ENCODE data around the gene TAF5L. TPM values are rescaled to one million over a fixed set of nuclear protein-coding genes. Genes with fewer than 3 reads are reported as not detected.
"Not testable (repeated sequence)": the region's sequence is repeated elsewhere in the genome, so short reads cannot be mapped to it uniquely, and the experiment has no call there.

Gene TAF5L
- polyA plus RNA-seq, 2 donors: 4.8 to 9.4 TPM

DNA sequence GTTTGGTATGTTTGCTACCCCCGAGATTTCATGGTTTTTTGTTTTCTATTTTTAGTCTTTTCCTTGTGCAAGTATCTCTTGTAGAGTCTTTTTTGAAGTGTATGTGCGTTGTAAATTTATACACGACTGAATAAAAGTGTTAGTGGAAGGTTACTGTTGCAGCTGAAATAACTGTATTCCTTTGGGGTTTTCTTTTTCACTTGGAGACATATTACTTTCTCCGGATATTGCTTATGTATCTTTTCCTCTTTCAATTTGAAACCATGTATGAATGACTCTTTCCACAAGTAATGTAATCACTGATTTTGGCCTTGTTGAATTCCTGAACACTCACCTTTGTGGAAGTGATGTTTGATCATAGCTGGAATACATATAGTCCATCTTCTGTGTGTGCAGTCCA lies 1.1 kb upstream of the TAF5L start:
- H3K36me3 ChIP-seq (ENCODE audit: control insufficient read depth in 2 of 2, insufficient read depth in 2 of 2, low read length in 1 of 2): no peaks in the 10 kb centered on the region
- H3K4me1 ChIP-seq (ENCODE audit: control insufficient read depth in 2 of 2, insufficient read depth in 2 of 2, low read length in 1 of 2): peaks cover 0 to 3% of the 10 kb centered on the region in 2 donors
- H3K4me3 ChIP-seq (ENCODE audit: low read depth in 1 of 2, low read length in 2 of 2): peak overlapping the region in 1 of 2 donors; percentile 89
- H3K27me3 ChIP-seq (ENCODE audit: control insufficient read depth in 1 of 2, insufficient read depth in 2 of 2, low read length in 2 of 2): no peaks in the 10 kb centered on the region
- peaks cover 0 to 2% of the 10 kb centered on the region in 2 donors for H3K9me3 ChIP-seq (ENCODE audit: control insufficient read depth in 2 of 2, insufficient read depth in 1 of 2, low read depth in 1 of 2, low read length in 1 of 2)
- no peak overlapping the region for H3K27ac ChIP-seq (ENCODE audit: low read depth in 2 of 2, low read length in 1 of 2)
- 2 to 4% methylated on average over 4 of the region's 4 CpGs for WGBS, 2 donors

DNA sequence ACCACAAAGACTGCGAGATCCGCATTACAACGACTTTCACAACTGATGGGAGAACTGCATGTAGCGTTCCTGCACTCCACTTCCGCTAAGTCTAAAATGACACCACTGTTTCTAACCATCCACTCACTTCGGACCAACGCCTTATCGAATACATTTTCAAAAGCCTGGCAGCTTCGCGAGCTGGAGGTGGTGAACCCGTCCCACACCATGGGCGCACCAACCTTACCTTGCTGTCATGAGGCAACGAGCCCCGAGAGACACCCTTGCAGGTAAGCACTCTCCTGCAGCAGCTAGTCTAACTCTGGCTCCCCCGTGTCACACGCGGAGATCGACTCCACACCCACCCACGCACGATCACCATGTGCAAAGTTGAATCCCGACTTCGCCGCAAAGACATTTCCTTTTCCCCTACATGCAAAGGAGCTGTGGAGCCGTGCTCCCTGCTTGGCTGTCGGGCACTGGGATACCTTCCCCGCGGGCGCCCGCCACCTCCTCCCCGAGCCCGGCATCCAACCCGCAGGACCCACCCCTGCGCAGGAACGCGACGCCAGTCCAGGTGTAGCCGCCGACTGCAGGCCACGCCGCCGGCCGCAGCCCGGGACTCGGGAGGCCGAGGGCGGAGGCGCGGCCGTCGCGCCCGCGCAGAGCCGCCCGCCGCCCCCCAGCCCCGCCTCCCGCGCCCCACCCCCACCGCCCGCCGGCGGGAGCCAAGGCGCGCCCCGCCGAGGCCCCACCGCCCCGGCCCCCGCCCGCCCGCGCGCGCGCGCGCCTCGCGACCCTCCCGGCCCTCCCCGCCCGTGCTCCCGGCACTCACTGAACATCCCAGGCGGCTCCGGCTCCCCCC lies 629 bp downstream of the TAF5L start:
- Histone ChIP-seq H3K27me3 (ENCODE audit: control insufficient read depth in 1 of 2, insufficient read depth in 2 of 2, low read length in 2 of 2) (no peaks in the 10 kb centered on the region), H3K4me3 (ENCODE audit: low read depth in 1 of 2, low read length in 2 of 2) (peak overlapping the region; percentile 89 to 98), H3K27ac (ENCODE audit: low read depth in 2 of 2, low read length in 1 of 2) (peak overlapping the region; percentile 93 to 94), H3K4me1 (ENCODE audit: control insufficient read depth in 2 of 2, insufficient read depth in 2 of 2, low read length in 1 of 2) (peaks cover 0 to 3% of the 10 kb centered on the region in 2 donors), H3K36me3 (ENCODE audit: control insufficient read depth in 2 of 2, insufficient read depth in 2 of 2, low read length in 1 of 2) (no peaks in the 10 kb centered on the region), H3K9me3 (ENCODE audit: control insufficient read depth in 2 of 2, insufficient read depth in 1 of 2, low read depth in 1 of 2, low read length in 1 of 2) (peaks cover 0 to 2% of the 10 kb centered on the region in 2 donors)
- WGBS, 2 donors: 1% methylated on average over 43 to 76 of the region's 86 CpGs

DNA sequence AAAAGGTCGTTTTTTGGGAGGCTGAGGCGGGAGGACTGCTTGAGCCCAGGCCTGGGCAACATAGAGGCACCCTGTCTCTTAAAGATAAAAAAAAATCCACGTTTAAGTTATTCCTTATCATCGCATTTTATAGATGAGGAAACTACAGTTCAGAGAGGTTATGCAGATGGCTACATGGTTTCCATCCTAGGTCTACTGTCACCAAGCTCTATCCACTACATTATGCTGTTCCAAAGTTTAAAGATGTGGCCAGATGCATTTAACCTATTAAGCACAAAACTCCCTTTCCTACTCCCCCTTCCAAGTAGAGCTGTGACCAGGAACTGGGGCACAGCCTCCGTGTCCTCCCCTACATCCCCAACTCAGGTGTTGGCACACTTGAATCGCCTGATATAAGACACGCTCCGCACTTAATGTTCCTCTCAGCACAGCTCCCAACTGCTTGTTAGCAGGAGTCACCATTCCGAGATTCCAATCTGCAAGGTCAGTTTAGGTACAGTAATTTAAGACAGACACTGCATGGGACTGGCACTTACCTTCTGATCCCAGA lies 1.3 kb downstream of the TAF5L start:
- no peaks in the 10 kb centered on the region for H3K27me3 ChIP-seq (ENCODE audit: control insufficient read depth in 1 of 2, insufficient read depth in 2 of 2, low read length in 2 of 2)
- H3K4me3 ChIP-seq (ENCODE audit: low read depth in 1 of 2, low read length in 2 of 2): peak overlapping the region; percentile 80 to 89
- no peaks in the 10 kb centered on the region for H3K36me3 ChIP-seq (ENCODE audit: control insufficient read depth in 2 of 2, insufficient read depth in 2 of 2, low read length in 1 of 2)
- WGBS, 2 donors: 36 to 39% methylated on average over 9 of the region's 9 CpGs
- peaks cover 0 to 2% of the 10 kb centered on the region in 2 donors for H3K9me3 ChIP-seq (ENCODE audit: control insufficient read depth in 2 of 2, insufficient read depth in 1 of 2, low read depth in 1 of 2, low read length in 1 of 2)
- H3K4me1 ChIP-seq (ENCODE audit: control insufficient read depth in 2 of 2, insufficient read depth in 2 of 2, low read length in 1 of 2): peaks cover 0 to 3% of the 10 kb centered on the region in 2 donors
- peak overlapping the region in 1 of 2 donors; percentile 59 for H3K27ac ChIP-seq (ENCODE audit: low read depth in 2 of 2, low read length in 1 of 2)

DNA sequence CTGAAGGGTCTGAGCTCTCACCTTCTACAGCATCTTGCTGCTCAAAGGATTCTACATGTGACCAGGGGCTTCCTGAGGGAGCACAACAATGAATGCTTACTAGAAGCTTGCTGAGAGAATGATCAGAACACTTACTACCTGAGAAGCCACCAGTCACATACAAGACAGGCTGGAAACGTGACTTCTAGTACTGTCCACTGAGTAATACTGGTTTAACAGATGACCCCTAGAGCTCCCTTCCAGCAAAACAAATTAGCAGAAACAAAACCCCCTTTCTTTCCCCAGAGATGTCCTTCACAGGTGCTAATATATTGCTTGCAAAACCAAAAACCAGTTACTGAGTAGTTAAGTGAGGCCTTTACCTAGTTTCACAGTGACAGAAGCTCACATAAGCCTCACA lies 2.1 kb downstream of the TAF5L start:
- peaks cover 0 to 3% of the 10 kb centered on the region in 2 donors for H3K4me1 ChIP-seq (ENCODE audit: control insufficient read depth in 2 of 2, insufficient read depth in 2 of 2, low read length in 1 of 2)
- no peak overlapping the region for H3K27ac ChIP-seq (ENCODE audit: low read depth in 2 of 2, low read length in 1 of 2)
- WGBS, 2 donors: 79 to 87% methylated on average over 1 of the region's 1 CpG

DNA sequence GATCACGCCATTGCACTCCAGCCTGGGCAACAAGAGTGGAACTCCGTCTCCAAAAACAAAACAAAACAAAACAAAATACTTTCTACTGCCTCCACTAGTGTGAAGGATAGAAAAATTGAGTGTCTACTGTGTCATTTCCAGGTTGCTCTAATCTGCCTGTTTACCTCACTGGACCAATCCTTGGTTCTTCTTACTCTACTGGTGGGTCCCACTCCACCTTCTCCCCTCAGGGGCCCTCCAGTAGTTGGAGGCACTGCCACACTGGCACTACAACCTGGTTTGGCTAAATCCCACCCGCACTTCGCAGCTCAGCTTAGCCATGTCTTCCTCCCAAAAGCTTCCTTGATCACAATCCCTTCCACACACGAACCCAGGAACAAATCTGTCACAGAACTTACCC lies 2.7 kb downstream of the TAF5L start:
- Histone ChIP-seq H3K4me1 (ENCODE audit: control insufficient read depth in 2 of 2, insufficient read depth in 2 of 2, low read length in 1 of 2) (peaks cover 0 to 3% of the 10 kb centered on the region in 2 donors), H3K36me3 (ENCODE audit: control insufficient read depth in 2 of 2, insufficient read depth in 2 of 2, low read length in 1 of 2) (no peaks in the 10 kb centered on the region), H3K27me3 (ENCODE audit: control insufficient read depth in 1 of 2, insufficient read depth in 2 of 2, low read length in 2 of 2) (no peaks in the 10 kb centered on the region), H3K27ac (ENCODE audit: low read depth in 2 of 2, low read length in 1 of 2) (no peak overlapping the region), H3K9me3 (ENCODE audit: control insufficient read depth in 2 of 2, insufficient read depth in 1 of 2, low read depth in 1 of 2, low read length in 1 of 2) (peaks cover 0 to 2% of the 10 kb centered on the region in 2 donors), H3K4me3 (ENCODE audit: low read depth in 1 of 2, low read length in 2 of 2) (no peak overlapping the region)
- 86 to 92% methylated on average over 5 of the region's 5 CpGs for WGBS, 2 donors

More for the DNA sequence above, 2.1 kb downstream of the TAF5L start:
- Histone ChIP-seq H3K36me3 (ENCODE audit: control insufficient read depth in 2 of 2, insufficient read depth in 2 of 2, low read length in 1 of 2) (no peaks in the 10 kb centered on the region), H3K4me3 (ENCODE audit: low read depth in 1 of 2, low read length in 2 of 2) (no peak overlapping the region), H3K9me3 (ENCODE audit: control insufficient read depth in 2 of 2, insufficient read depth in 1 of 2, low read depth in 1 of 2, low read length in 1 of 2) (peaks cover 0 to 2% of the 10 kb centered on the region in 2 donors), H3K27me3 (ENCODE audit: control insufficient read depth in 1 of 2, insufficient read depth in 2 of 2, low read length in 2 of 2) (no peaks in the 10 kb centered on the region)

DNA sequence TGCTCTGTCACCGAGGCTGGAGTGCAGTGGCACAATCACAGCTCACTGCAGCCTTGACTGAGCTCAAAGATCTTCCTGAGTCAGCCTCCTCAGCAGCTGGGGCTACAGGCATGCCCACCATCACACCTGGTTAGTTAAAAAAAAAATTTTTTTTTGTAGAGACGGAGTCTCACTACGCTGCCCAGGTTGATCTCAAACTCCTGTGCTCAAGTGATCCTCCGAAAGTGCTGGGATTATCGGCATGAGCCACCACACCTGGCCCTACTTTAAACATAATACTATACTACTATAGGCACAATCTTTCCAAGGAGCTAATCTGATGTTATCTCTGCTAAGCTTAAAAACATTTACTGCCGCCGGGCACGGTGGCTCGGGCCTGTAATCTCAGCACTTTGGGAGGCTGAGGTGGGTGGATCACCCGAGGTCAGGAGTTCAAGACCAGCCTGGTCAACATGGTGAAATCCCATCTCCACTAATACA lies 3.2 kb downstream of the TAF5L start:
- WGBS, 2 donors: 81 to 93% methylated on average over 10 of the region's 10 CpGs
- H3K4me1 ChIP-seq (ENCODE audit: control insufficient read depth in 2 of 2, insufficient read depth in 2 of 2, low read length in 1 of 2); H3K4me3 ChIP-seq (ENCODE audit: low read depth in 1 of 2, low read length in 2 of 2); H3K27ac ChIP-seq (ENCODE audit: low read depth in 2 of 2, low read length in 1 of 2); H3K36me3 ChIP-seq (ENCODE audit: control insufficient read depth in 2 of 2, insufficient read depth in 2 of 2, low read length in 1 of 2); H3K27me3 ChIP-seq (ENCODE audit: control insufficient read depth in 1 of 2, insufficient read depth in 2 of 2, low read length in 2 of 2); H3K9me3 ChIP-seq (ENCODE audit: control insufficient read depth in 2 of 2, insufficient read depth in 1 of 2, low read depth in 1 of 2, low read length in 1 of 2): not testable (repeated sequence)

DNA sequence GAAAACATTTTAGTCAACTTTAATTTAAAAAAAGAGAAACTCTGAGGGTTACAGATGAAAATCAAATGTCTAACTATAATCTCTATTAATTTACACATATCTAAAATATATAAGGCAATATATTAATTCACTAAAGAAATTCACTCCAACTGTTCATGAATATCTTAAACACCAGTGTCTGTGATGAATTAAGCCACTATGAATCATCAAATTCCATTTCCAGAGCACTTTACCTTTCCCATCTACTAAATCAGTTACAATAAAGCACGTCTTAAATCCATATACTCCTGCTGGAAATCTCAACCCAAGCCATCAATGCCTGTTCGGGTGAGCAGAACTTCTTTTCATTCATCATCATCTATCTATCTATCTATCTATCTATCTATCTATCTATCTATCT lies 4.3 kb downstream of the TAF5L start:
- Histone ChIP-seq H3K36me3 (ENCODE audit: control insufficient read depth in 2 of 2, insufficient read depth in 2 of 2, low read length in 1 of 2) (no peaks in the 10 kb centered on the region), H3K27ac (ENCODE audit: low read depth in 2 of 2, low read length in 1 of 2) (no peak overlapping the region), H3K4me1 (ENCODE audit: control insufficient read depth in 2 of 2, insufficient read depth in 2 of 2, low read length in 1 of 2) (peaks cover 0 to 3% of the 10 kb centered on the region in 2 donors), H3K4me3 (ENCODE audit: low read depth in 1 of 2, low read length in 2 of 2) (no peak overlapping the region), H3K9me3 (ENCODE audit: control insufficient read depth in 2 of 2, insufficient read depth in 1 of 2, low read depth in 1 of 2, low read length in 1 of 2) (peaks cover 0 to 2% of the 10 kb centered on the region in 2 donors), H3K27me3 (ENCODE audit: control insufficient read depth in 1 of 2, insufficient read depth in 2 of 2, low read length in 2 of 2) (no peaks in the 10 kb centered on the region)
- WGBS, 2 donors: 83 to 91% methylated on average over 2 of the region's 2 CpGs

DNA sequence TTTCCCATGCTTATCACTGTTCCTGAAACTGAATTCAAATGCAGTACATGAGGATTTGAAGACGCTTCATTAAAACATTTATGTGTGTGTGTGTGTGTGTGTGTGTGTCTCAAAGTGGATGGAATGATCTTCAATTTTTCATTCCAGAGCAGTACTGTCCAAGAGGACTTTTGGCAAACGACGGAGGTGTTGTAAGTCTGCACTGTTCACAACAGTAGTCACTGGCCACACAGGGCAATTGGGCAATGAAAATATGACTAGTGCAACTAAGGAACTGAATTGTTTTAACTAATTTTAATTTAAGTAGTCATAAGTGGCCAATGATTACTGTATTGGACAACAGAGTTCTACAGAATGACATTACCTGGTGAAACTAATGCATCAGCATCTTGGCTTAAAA lies 5.0 kb downstream of the TAF5L start:
- no peaks in the 10 kb centered on the region for H3K27me3 ChIP-seq (ENCODE audit: control insufficient read depth in 1 of 2, insufficient read depth in 2 of 2, low read length in 2 of 2)
- H3K4me1 ChIP-seq (ENCODE audit: control insufficient read depth in 2 of 2, insufficient read depth in 2 of 2, low read length in 1 of 2): peaks cover 0 to 3% of the 10 kb centered on the region in 2 donors
- 79 to 82% methylated on average over 3 of the region's 3 CpGs for WGBS, 2 donors
- H3K27ac ChIP-seq (ENCODE audit: low read depth in 2 of 2, low read length in 1 of 2): no peak overlapping the region
- no peaks in the 10 kb centered on the region for H3K36me3 ChIP-seq (ENCODE audit: control insufficient read depth in 2 of 2, insufficient read depth in 2 of 2, low read length in 1 of 2)
- peaks cover 0 to under 1% of the 10 kb centered on the region in 2 donors for H3K9me3 ChIP-seq (ENCODE audit: control insufficient read depth in 2 of 2, insufficient read depth in 1 of 2, low read depth in 1 of 2, low read length in 1 of 2)
- H3K4me3 ChIP-seq (ENCODE audit: low read depth in 1 of 2, low read length in 2 of 2): no peak overlapping the region

DNA sequence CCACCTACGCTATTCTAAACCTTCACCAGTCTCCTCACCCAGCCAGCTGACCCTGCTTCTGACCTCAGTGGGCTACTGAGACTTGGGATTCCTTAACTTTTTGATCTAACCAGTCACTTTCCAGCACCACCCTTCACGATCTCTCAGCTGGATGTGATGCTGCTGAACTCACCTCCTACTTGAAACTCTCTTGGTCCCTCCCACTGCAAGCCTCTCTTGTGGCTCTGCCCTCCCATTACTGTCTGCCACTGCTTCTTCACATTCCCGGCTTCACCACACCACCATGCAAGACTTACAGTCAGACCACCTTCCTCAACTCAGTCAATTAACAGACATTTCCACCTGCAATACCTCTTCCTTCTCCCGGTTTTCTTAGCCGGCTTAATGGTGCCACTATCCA lies 6.3 kb downstream of the TAF5L start:
- WGBS, 2 donors: 91 to 94% methylated on average over 5 of the region's 5 CpGs
- H3K9me3 ChIP-seq (ENCODE audit: control insufficient read depth in 2 of 2, insufficient read depth in 1 of 2, low read depth in 1 of 2, low read length in 1 of 2): no peaks in the 10 kb centered on the region
- peaks cover 0 to under 1% of the 10 kb centered on the region in 2 donors for H3K4me1 ChIP-seq (ENCODE audit: control insufficient read depth in 2 of 2, insufficient read depth in 2 of 2, low read length in 1 of 2)
- no peaks in the 10 kb centered on the region for H3K27me3 ChIP-seq (ENCODE audit: control insufficient read depth in 1 of 2, insufficient read depth in 2 of 2, low read length in 2 of 2)
- H3K36me3 ChIP-seq (ENCODE audit: control insufficient read depth in 2 of 2, insufficient read depth in 2 of 2, low read length in 1 of 2): no peaks in the 10 kb centered on the region
- H3K4me3 ChIP-seq (ENCODE audit: low read depth in 1 of 2, low read length in 2 of 2): no peak overlapping the region
- no peak overlapping the region for H3K27ac ChIP-seq (ENCODE audit: low read depth in 2 of 2, low read length in 1 of 2)

Data from esophagus (tissue), 2 donors.